Erythroblast (primary cell): ENCODE data around the gene ZPLD1.

Experiments used
- GATA1 ChIP-seq: IDR thresholded peaks from 2 replicates; pipeline ENCODE4 v1.6.1; 2011; ENCODE audit warnings: low read depth, mild to moderate bottlenecking, control low read depth, low read length, moderate library complexity
- POLR2A ChIP-seq: IDR thresholded peaks from 2 replicates; pipeline ENCODE4 v1.6.1; 2011; ENCODE audit warnings: mild to moderate bottlenecking, low read length

DNA sequence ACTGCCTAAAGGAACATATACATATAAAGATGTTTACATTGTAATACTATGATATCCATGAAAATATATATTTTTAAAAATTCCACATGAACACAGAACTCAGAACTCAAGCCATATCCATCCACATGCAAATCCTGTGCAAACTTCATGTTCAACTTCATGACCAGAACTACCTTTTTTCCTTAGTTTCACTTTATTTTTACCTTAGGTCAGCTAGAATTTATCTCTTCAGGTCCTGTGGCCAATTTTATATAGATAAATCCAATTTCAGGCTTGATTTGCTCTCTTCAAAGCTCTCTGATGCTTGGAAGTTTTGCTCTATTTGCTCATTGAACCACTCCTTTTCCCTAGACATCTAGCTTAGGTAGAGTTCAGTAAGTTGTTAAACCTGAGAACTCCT is 38.8 kb downstream of the ZPLD1 start:
- TF ChIP-seq POLR2A (no peak), GATA1 (no peak)
